Keratinocyte (primary cell): Measurements from ENCODE around the gene TLL2. TPM values are rescaled to one million over a fixed set of nuclear protein-coding genes. Genes with fewer than 3 reads are reported as not detected.

Experiments used
- DNase-seq: peaks from one replicate; pipeline ENCODE4 v3.0.0-alpha.2; 2011; ENCODE audit warnings: low read depth, missing footprints, low spot score
- FAIRE-seq: peaks from 2 replicates; lab custom pipeline; 2011; peaks lifted over from hg19 to GRCh38; lab: Jason Lieb, UNC
- H2AFZ ChIP-seq: 2 replicates; pipeline ENCODE4 v1.6.0; 2012; ENCODE audit warnings: low read length, control low read depth, inconsistent platforms; ENCODE audit not compliant: control insufficient read depth
- H3K27ac ChIP-seq: 2 replicates; pipeline ENCODE4 v1.5.1; 2011; ENCODE audit warnings: low read length; ENCODE audit not compliant: control insufficient read depth, insufficient read depth
- H3K27me3 ChIP-seq: 3 replicates; pipeline ENCODE4 v1.6.0; 2011; ENCODE audit warnings: low read length; ENCODE audit not compliant: control insufficient read depth, insufficient read depth; ENCODE audit errors: extremely low read depth
- H3K36me3 ChIP-seq, 2 experiments: 2 replicates in 1 of 2; 3 replicates in 1 of 2; pipeline ENCODE4 v1.5.1; 2011; ENCODE audit warnings: low read length in 2 of 2, mild to moderate bottlenecking in 1 of 2; ENCODE audit not compliant: control insufficient read depth in 2 of 2, insufficient read depth in 2 of 2; ENCODE audit errors: extremely low read depth in 1 of 2
- H3K4me1 ChIP-seq: 3 replicates; pipeline ENCODE4 v1.5.1; 2011; ENCODE audit warnings: low read length; ENCODE audit not compliant: control insufficient read depth, insufficient read depth; ENCODE audit errors: extremely low read depth
- H3K4me2 ChIP-seq: 3 replicates; pipeline ENCODE4 v1.6.0; 2011; ENCODE audit warnings: low read depth, low read length; ENCODE audit not compliant: control insufficient read depth, insufficient read depth; ENCODE audit errors: extremely low read depth
- H3K4me3 ChIP-seq, 3 experiments: fragments of 200-600 bp in 1 of 3; sonication (generic) in 1 of 3; 2 replicates in 2 of 3; 3 replicates in 1 of 3; pipeline ENCODE4 v1.5.1; 2011 to 2016; ENCODE audit warnings: low read length in 3 of 3, mild to moderate bottlenecking in 3 of 3, control low read depth in 2 of 3, inconsistent platforms in 1 of 3, low read depth in 1 of 3, mixed read lengths in 1 of 3, mixed run types in 1 of 3, moderate library complexity in 1 of 3; ENCODE audit not compliant: control insufficient read depth in 2 of 3, insufficient read depth in 2 of 3; ENCODE audit errors: extremely low read depth in 1 of 3
- H3K79me2 ChIP-seq: 2 replicates; pipeline ENCODE4 v1.6.0; 2012; ENCODE audit warnings: low read length; ENCODE audit not compliant: control insufficient read depth, insufficient read depth
- H3K9ac ChIP-seq: 3 replicates; pipeline ENCODE4 v1.6.0; 2011; ENCODE audit warnings: low read length; ENCODE audit not compliant: control insufficient read depth, insufficient read depth; ENCODE audit errors: extremely low read depth
- H3K9me1 ChIP-seq: 3 replicates; pipeline ENCODE4 v1.6.0; 2011; ENCODE audit warnings: low read length; ENCODE audit not compliant: control insufficient read depth, insufficient read depth; ENCODE audit errors: extremely low read depth
- H3K9me3 ChIP-seq: 2 replicates; pipeline ENCODE4 v1.5.1; 2012; ENCODE audit warnings: low read depth, low read length; ENCODE audit not compliant: control insufficient read depth
- H4K20me1 ChIP-seq: 3 replicates; pipeline ENCODE4 v1.6.0; 2011; ENCODE audit warnings: low read length; ENCODE audit not compliant: control insufficient read depth, insufficient read depth; ENCODE audit errors: extremely low read depth
- CTCF ChIP-seq, 3 experiments: IDR thresholded peaks in 1 of 3; conservative IDR thresholded peaks in 1 of 3; optimal IDR thresholded peaks in 1 of 3; 2 replicates in 2 of 3; 3 replicates in 1 of 3; pipeline versions ENCODE3 to v1.5.1; 2011; ENCODE audit warnings: low read length in 3 of 3, mild to moderate bottlenecking in 3 of 3, moderate library complexity in 2 of 3, control low read depth in 1 of 3, inconsistent platforms in 1 of 3; ENCODE audit not compliant: insufficient read depth in 2 of 3; ENCODE audit errors: extremely low read depth in 1 of 3
- EZH2 ChIP-seq: IDR thresholded peaks from one replicate; pipeline ENCODE4 v1.6.1; 2012; ENCODE audit warnings: inconsistent platforms, mild to moderate bottlenecking, low read length, moderate library complexity
- dilution Hi-C: fragments of 300-500 bp; cut with MboI; formaldehyde crosslinking; loops from one replicate; pipeline ENCODE4 v1.7.0; 2020; ENCODE audit warnings: low sequenced_read_pairs; ENCODE audit not compliant: extremely low pct_ligation_motif_present
- polyA plus RNA-seq, 5 experiments: library from polyadenylated mRNA; depleted of rRNA in 3 of 5; stranded (reverse) in 3 of 5; stranded (forward) in 1 of 5; unstranded in 1 of 5; fragments of >200 nt; gene quantifications; 1 replicate in 1 of 5; 2 replicates in 3 of 5; 3 replicates in 1 of 5; pipeline versions ENCODE4 v1.2.1 to v1.2.3, GENCODE V29; 2011 to 2012; ENCODE audit warnings: missing spikeins in 2 of 5, low read depth in 1 of 5, low replicate concordance in 1 of 5

The TLL2 gene
- polyA plus RNA-seq, 1 donor (not counting 4 experiments of a cell fraction or from before 2014, with no cell fraction given) = 0.83 TPM

- Histone ChIP-seq H3K4me3 (no peak overlapping the region), H3K4me2 (no peak overlapping the region), H3K36me3 (peaks cover 3 to 6% of the 10 kb centered on the region in 2 experiments), H3K9ac (no peak overlapping the region), H3K4me1 (peaks cover 4% of the 10 kb centered on the region), H3K79me2 (peaks cover 37% of the 10 kb centered on the region), H3K9me3 (no peaks in the 10 kb centered on the region), H3K27me3 (no peaks in the 10 kb centered on the region), H3K9me1 (no peaks in the 10 kb centered on the region), H2AFZ (no peak overlapping the region), H4K20me1 (no peaks in the 10 kb centered on the region), H3K27ac (no peak overlapping the region)
- FAIRE-seq (no peak), DNase-seq (no peak)
- no peak for TF ChIP-seq EZH2
- TF ChIP-seq CTCF (optimal IDR thresholded peaks at IDR 0.05 in 1 of 3, IDR thresholded peaks at IDR 0.05 in 1 of 3, conservative IDR thresholded peaks at IDR 0.05 in 1 of 3; ENCODE audit: extremely low read depth in 1 of 3, insufficient read depth in 2 of 3, low read length in 3 of 3) = no peak
- dilution Hi-C loops = no loop called here
Measured at GRCh38 chr10:96540240-96540639, 26.5 kb upstream of the TLL2 start.

- no peak for DNase-seq
- TF ChIP-seq CTCF (optimal IDR thresholded peaks at IDR 0.05 in 1 of 3, IDR thresholded peaks at IDR 0.05 in 1 of 3, conservative IDR thresholded peaks at IDR 0.05 in 1 of 3; ENCODE audit: extremely low read depth in 1 of 3, insufficient read depth in 2 of 3, low read length in 3 of 3) (no peak), EZH2 (no peak)
- no peaks in the 10 kb centered on the region for H3K9me3 ChIP-seq
- no peak overlapping the region for H3K4me2 ChIP-seq
- H3K4me1 ChIP-seq = peaks cover 4% of the 10 kb centered on the region
- no peak for FAIRE-seq
- H3K36me3 ChIP-seq = peaks cover 1 to 6% of the 10 kb centered on the region in 2 experiments
- H3K9me1 ChIP-seq = no peaks in the 10 kb centered on the region
- no peak overlapping the region for H3K27ac ChIP-seq
- H4K20me1 ChIP-seq = no peaks in the 10 kb centered on the region
- H3K27me3 ChIP-seq = no peaks in the 10 kb centered on the region
- no peak overlapping the region for H3K4me3 ChIP-seq
- no peak overlapping the region for H2AFZ ChIP-seq
- dilution Hi-C loops = no loop called here
- no peak overlapping the region for H3K9ac ChIP-seq
- peaks cover 37% of the 10 kb centered on the region for H3K79me2 ChIP-seq
Measured at GRCh38 chr10:96538683-96539082, 25.0 kb upstream of the TLL2 start.
